Effector memory CD8-positive, alpha-beta T cell (primary cell): ENCODE data around the gene SEL1L2.
A peak's percentile ranks its signal among the peaks of the same experiment; 100 is the strongest.

Experiments
- ATAC-seq: fragments of 150-1000 bp; cut with Tn5 transposase; replicated peaks from 2 replicates; pipeline ENCODE4 v1.10.0; 2021; ENCODE audit warnings: mild to moderate bottlenecking, moderate library complexity
- DNase-seq, 3 experiments: peaks; one replicate each; pipeline ENCODE4 v3.0.0; 2021
- H3K27ac Mint-ChIP-seq, 2 donors: one replicate each; pipeline ENCODE4 v1.8.0; 2022; ENCODE audit warnings: mild to moderate bottlenecking in 2 of 2, mixed read lengths in 2 of 2, moderate library complexity in 2 of 2
- H3K27me3 Mint-ChIP-seq, 2 donors: one replicate each; pipeline ENCODE4 v1.8.0; 2022; ENCODE audit warnings: mixed read lengths in 2 of 2
- H3K36me3 Mint-ChIP-seq: one replicate; pipeline ENCODE4 v1.8.0; 2022; ENCODE audit warnings: mild to moderate bottlenecking, moderate library complexity, mixed read lengths; ENCODE audit not compliant: insufficient read depth
- H3K4me1 Mint-ChIP-seq, 2 donors: one replicate each; pipeline ENCODE4 v1.8.0; 2022; ENCODE audit warnings: low read depth in 2 of 2, mixed read lengths in 2 of 2
- H3K4me3 Mint-ChIP-seq, 2 donors: one replicate each; pipeline ENCODE4 v1.8.0; 2022; ENCODE audit warnings: mild to moderate bottlenecking in 2 of 2, mixed read lengths in 2 of 2, moderate library complexity in 2 of 2
- H3K9me3 Mint-ChIP-seq, 2 donors: one replicate each; pipeline ENCODE4 v1.8.0; 2022; ENCODE audit warnings: mixed read lengths in 2 of 2

SEL1L2 gene

DNA sequence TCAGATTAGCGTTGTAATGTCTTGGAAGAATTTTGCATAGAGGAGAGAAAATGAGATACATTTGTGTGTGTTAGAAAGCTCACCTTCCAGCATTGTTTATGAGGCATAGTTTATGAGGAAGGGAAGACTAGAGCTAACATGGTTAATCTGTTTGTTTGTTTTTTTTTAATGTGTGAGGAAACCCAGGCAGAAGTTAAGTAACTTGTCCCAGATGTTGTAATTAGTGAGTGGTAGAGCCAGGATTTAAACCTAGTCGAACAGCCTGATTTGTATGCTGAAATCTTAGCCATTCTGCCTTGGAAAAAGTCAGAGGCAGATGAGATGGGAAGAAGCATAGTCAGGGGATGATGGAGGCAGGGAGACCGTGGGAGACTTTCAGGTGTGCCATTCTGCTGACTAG is 176.5 kb downstream of the SEL1L2 start:
- no peak for ATAC-seq
- Mint-ChIP-seq H3K27me3 (no peaks in the 10 kb centered on the region), H3K36me3 (peaks cover 26% of the 10 kb centered on the region), H3K4me1 (no peaks in the 10 kb centered on the region), H3K27ac (peak overlapping the region in 1 of 2 donors; percentile 6), H3K9me3 (no peaks in the 10 kb centered on the region), H3K4me3 (no peak overlapping the region)
- DNase-seq = no peak

- no peak for DNase-seq
- Mint-ChIP-seq H3K27ac (no peak overlapping the region), H3K4me1 (no peaks in the 10 kb centered on the region), H3K4me3 (no peak overlapping the region), H3K9me3 (no peaks in the 10 kb centered on the region), H3K27me3 (no peaks in the 10 kb centered on the region), H3K36me3 (peaks cover 22% of the 10 kb centered on the region)
- no peak for ATAC-seq
Observed at GRCh38 chr20:13810446-13810845, 180.0 kb downstream of the SEL1L2 start.

- no peak overlapping the region for H3K27ac Mint-ChIP-seq
- H3K4me1 Mint-ChIP-seq = no peaks in the 10 kb centered on the region
- no peaks in the 10 kb centered on the region for H3K9me3 Mint-ChIP-seq
- ATAC-seq = no peak
- peaks cover 23% of the 10 kb centered on the region for H3K36me3 Mint-ChIP-seq
- H3K27me3 Mint-ChIP-seq = no peaks in the 10 kb centered on the region
- H3K4me3 Mint-ChIP-seq = no peak overlapping the region
- DNase-seq = no peak
Observed at GRCh38 chr20:13809855-13810254, 180.6 kb downstream of the SEL1L2 start.

GRCh38 chr20:13809373-13809772 is 181.0 kb downstream of the SEL1L2 start:
- Mint-ChIP-seq H3K4me1 (no peaks in the 10 kb centered on the region), H3K4me3 (no peak overlapping the region), H3K36me3 (peaks cover 28% of the 10 kb centered on the region), H3K27me3 (no peaks in the 10 kb centered on the region), H3K9me3 (no peaks in the 10 kb centered on the region), H3K27ac (no peak overlapping the region)
- ATAC-seq = no peak
- DNase-seq = no peak

DNA sequence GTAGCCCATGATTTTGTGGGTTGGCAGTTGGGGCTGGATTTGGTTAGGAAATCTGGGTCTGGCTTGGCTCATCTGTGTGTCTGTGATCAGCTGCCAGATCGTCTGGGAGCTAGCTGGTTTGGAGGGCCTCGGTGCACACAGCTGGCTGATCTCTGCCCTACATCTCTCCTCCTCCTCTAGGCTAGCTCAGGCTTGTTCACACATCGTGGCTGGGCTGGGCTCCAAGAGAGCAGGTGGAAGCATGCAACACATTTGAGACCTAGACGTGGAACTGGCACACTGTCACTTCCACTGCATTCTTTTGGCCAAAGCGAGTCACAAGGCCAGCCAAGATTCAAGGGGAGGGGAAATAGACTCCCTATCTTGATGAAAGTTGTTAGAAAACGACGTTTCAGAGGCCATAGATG is 189.7 kb downstream of the SEL1L2 start:
- ATAC-seq (no peak), DNase-seq (no peak)
- no peaks in the 10 kb centered on the region for H3K27me3 Mint-ChIP-seq
- no peak overlapping the region for H3K4me3 Mint-ChIP-seq
- peaks cover 0 to 4% of the 10 kb centered on the region in 2 donors for H3K4me1 Mint-ChIP-seq
- no peak overlapping the region for H3K27ac Mint-ChIP-seq
- peaks cover 82% of the 10 kb centered on the region for H3K36me3 Mint-ChIP-seq
- no peaks in the 10 kb centered on the region for H3K9me3 Mint-ChIP-seq

- H3K9me3 Mint-ChIP-seq = no peaks in the 10 kb centered on the region
- H3K36me3 Mint-ChIP-seq = peaks cover 82% of the 10 kb centered on the region
- no peak overlapping the region for H3K4me3 Mint-ChIP-seq
- H3K27ac Mint-ChIP-seq = peak overlapping the region in 1 of 2 donors; percentile 1
- H3K4me1 Mint-ChIP-seq = peaks cover 0 to 4% of the 10 kb centered on the region in 2 donors
- ATAC-seq (no peak), DNase-seq (no peak)
- H3K27me3 Mint-ChIP-seq = no peaks in the 10 kb centered on the region
Observed at GRCh38 chr20:13799974-13800373, 190.4 kb downstream of the SEL1L2 start.
